ENCODE measurements around the gene EFNA5. TPM values are rescaled to one million over a fixed set of nuclear protein-coding genes. Genes with fewer than 3 reads are reported as not detected.

The EFNA5 gene
- total and polyA plus RNA-seq, 2 experiments from 2014 or later = 7.5 to 10.1 TPM

DNA sequence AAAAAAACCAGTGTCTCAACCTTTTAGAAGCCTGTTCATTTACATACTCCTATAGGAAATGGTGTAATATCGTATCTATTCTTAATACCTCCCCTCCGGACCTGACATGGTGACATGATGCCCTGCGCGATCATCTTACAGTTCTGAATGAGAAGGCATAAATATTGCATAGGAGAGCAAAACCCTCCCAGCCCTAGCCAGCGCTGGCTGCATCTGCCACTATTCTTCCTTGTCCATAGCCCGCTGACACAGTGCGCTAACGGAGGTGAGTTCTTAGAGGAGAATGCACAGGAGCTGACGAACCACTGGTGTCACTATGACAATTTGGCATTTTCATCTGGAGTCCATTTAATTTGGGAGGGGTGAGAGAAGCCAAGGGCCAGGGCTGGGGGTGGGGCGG, 290.1 kb downstream of the EFNA5 start:
- no peak for TF ChIP-seq ZNF114 (CRISPR knock-in tag; IDR thresholded peaks at IDR 0.05)
- TF ChIP-seq, protein P1, sequence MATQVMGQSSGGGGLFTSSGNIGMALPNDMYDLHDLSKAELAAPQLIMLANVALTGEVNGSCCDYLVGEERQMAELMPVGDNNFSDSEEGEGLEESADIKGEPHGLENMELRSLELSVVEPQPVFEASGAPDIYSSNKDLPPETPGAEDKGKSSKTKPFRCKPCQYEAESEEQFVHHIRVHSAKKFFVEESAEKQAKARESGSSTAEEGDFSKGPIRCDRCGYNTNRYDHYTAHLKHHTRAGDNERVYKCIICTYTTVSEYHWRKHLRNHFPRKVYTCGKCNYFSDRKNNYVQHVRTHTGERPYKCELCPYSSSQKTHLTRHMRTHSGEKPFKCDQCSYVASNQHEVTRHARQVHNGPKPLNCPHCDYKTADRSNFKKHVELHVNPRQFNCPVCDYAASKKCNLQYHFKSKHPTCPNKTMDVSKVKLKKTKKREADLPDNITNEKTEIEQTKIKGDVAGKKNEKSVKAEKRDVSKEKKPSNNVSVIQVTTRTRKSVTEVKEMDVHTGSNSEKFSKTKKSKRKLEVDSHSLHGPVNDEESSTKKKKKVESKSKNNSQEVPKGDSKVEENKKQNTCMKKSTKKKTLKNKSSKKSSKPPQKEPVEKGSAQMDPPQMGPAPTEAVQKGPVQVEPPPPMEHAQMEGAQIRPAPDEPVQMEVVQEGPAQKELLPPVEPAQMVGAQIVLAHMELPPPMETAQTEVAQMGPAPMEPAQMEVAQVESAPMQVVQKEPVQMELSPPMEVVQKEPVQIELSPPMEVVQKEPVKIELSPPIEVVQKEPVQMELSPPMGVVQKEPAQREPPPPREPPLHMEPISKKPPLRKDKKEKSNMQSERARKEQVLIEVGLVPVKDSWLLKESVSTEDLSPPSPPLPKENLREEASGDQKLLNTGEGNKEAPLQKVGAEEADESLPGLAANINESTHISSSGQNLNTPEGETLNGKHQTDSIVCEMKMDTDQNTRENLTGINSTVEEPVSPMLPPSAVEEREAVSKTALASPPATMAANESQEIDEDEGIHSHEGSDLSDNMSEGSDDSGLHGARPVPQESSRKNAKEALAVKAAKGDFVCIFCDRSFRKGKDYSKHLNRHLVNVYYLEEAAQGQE (IDR thresholded peaks at IDR 0.05; ENCODE audit: unreplicated experiment) = no peak
- TF ChIP-seq STAT1 (IDR thresholded peaks at IDR 0.05; ENCODE audit: unreplicated experiment) = no peak
- TF ChIP-seq POLR2AphosphoS5 (IDR thresholded peaks at IDR 0.05; ENCODE audit: low read depth) = no peak
- TF ChIP-seq, protein P2, sequence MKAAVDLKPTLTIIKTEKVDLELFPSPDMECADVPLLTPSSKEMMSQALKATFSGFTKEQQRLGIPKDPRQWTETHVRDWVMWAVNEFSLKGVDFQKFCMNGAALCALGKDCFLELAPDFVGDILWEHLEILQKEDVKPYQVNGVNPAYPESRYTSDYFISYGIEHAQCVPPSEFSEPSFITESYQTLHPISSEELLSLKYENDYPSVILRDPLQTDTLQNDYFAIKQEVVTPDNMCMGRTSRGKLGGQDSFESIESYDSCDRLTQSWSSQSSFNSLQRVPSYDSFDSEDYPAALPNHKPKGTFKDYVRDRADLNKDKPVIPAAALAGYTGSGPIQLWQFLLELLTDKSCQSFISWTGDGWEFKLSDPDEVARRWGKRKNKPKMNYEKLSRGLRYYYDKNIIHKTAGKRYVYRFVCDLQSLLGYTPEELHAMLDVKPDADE (IDR thresholded peaks at IDR 0.05) = no peak
- TF ChIP-seq JUNB (IDR thresholded peaks at IDR 0.05; ENCODE audit: unreplicated experiment) = no peak
- TF ChIP-seq, protein P3, sequence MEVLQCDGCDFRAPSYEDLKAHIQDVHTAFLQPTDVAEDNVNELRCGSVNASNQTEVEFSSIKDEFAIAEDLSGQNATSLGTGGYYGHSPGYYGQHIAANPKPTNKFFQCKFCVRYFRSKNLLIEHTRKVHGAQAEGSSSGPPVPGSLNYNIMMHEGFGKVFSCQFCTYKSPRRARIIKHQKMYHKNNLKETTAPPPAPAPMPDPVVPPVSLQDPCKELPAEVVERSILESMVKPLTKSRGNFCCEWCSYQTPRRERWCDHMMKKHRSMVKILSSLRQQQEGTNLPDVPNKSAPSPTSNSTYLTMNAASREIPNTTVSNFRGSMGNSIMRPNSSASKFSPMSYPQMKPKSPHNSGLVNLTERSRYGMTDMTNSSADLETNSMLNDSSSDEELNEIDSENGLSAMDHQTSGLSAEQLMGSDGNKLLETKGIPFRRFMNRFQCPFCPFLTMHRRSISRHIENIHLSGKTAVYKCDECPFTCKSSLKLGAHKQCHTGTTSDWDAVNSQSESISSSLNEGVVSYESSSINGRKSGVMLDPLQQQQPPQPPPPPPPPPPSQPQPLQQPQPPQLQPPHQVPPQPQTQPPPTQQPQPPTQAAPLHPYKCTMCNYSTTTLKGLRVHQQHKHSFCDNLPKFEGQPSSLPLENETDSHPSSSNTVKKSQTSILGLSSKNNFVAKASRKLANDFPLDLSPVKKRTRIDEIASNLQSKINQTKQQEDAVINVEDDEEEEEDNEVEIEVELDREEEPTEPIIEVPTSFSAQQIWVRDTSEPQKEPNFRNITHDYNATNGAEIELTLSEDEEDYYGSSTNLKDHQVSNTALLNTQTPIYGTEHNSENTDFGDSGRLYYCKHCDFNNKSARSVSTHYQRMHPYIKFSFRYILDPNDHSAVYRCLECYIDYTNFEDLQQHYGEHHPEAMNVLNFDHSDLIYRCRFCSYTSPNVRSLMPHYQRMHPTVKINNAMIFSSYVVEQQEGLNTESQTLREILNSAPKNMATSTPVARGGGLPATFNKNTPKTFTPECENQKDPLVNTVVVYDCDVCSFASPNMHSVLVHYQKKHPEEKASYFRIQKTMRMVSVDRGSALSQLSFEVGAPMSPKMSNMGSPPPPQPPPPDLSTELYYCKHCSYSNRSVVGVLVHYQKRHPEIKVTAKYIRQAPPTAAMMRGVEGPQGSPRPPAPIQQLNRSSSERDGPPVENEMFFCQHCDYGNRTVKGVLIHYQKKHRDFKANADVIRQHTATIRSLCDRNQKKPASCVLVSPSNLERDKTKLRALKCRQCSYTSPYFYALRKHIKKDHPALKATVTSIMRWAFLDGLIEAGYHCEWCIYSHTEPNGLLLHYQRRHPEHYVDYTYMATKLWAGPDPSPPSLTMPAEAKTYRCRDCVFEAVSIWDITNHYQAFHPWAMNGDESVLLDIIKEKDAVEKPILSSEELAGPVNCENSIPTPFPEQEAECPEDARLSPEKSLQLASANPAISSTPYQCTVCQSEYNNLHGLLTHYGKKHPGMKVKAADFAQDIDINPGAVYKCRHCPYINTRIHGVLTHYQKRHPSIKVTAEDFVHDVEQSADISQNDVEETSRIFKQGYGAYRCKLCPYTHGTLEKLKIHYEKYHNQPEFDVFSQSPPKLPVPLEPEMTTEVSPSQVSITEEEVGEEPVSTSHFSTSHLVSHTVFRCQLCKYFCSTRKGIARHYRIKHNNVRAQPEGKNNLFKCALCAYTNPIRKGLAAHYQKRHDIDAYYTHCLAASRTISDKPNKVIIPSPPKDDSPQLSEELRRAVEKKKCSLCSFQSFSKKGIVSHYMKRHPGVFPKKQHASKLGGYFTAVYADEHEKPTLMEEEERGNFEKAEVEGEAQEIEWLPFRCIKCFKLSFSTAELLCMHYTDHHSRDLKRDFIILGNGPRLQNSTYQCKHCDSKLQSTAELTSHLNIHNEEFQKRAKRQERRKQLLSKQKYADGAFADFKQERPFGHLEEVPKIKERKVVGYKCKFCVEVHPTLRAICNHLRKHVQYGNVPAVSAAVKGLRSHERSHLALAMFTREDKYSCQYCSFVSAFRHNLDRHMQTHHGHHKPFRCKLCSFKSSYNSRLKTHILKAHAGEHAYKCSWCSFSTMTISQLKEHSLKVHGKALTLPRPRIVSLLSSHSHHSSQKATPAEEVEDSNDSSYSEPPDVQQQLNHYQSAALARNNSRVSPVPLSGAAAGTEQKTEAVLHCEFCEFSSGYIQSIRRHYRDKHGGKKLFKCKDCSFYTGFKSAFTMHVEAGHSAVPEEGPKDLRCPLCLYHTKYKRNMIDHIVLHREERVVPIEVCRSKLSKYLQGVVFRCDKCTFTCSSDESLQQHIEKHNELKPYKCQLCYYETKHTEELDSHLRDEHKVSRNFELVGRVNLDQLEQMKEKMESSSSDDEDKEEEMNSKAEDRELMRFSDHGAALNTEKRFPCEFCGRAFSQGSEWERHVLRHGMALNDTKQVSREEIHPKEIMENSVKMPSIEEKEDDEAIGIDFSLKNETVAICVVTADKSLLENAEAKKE (CRISPR knock-in tag; IDR thresholded peaks at IDR 0.05) = no peak
- no peak for TF ChIP-seq CREB1 (CRISPR knock-in tag; IDR thresholded peaks at IDR 0.05; ENCODE audit: low read depth)
- TF ChIP-seq, protein P4, sequence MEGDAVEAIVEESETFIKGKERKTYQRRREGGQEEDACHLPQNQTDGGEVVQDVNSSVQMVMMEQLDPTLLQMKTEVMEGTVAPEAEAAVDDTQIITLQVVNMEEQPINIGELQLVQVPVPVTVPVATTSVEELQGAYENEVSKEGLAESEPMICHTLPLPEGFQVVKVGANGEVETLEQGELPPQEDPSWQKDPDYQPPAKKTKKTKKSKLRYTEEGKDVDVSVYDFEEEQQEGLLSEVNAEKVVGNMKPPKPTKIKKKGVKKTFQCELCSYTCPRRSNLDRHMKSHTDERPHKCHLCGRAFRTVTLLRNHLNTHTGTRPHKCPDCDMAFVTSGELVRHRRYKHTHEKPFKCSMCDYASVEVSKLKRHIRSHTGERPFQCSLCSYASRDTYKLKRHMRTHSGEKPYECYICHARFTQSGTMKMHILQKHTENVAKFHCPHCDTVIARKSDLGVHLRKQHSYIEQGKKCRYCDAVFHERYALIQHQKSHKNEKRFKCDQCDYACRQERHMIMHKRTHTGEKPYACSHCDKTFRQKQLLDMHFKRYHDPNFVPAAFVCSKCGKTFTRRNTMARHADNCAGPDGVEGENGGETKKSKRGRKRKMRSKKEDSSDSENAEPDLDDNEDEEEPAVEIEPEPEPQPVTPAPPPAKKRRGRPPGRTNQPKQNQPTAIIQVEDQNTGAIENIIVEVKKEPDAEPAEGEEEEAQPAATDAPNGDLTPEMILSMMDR (conservative IDR thresholded peaks at IDR 0.05; ENCODE audit: low read depth in 2 of 2) = no peak
- TF ChIP-seq NANOG (IDR thresholded peaks at IDR 0.05; ENCODE audit: borderline replicate concordance) = no peak
- TF ChIP-seq EZH2 (IDR thresholded peaks at IDR 0.05; ENCODE audit: low read depth, unreplicated experiment) = no peak
- no peak for TF ChIP-seq EZH2phosphoT487 (IDR thresholded peaks at IDR 0.05; ENCODE audit: unreplicated experiment)
- TF ChIP-seq ZNF331 (CRISPR knock-in tag; IDR thresholded peaks at IDR 0.05; ENCODE audit: low read depth) = no peak
- H3K27me3 Mint-ChIP-seq (ENCODE audit: insufficient read depth, low read depth, poor library complexity) = peaks cover 2% of the 10 kb centered on the region
- H3F3A ChIP-seq (replicated peaks; ENCODE audit: low read depth) = no peaks in the 10 kb centered on the region
- peaks cover 18% of the 10 kb centered on the region for H3K4me1 ChIP-seq (ENCODE audit: insufficient read depth)
- no peak overlapping the region for H3K4me3 Mint-ChIP-seq
- no peak overlapping the region for H3K27ac Mint-ChIP-seq
- ATAC-seq (no peak), DNase-seq (ENCODE audit: low spot score) (no peak)
- no peak overlapping the region for H2AFZ ChIP-seq
- H3K4me2 ChIP-seq = no peak overlapping the region
- H3K9me2 ChIP-seq (ENCODE audit: insufficient read depth) = no peaks in the 10 kb centered on the region
- no peaks in the 10 kb centered on the region for H3K27me3 ChIP-seq (ENCODE audit: insufficient read depth)
- H3K4me1 Mint-ChIP-seq = peaks cover 32% of the 10 kb centered on the region
- H3K36me3 ChIP-seq (ENCODE audit: insufficient read depth) = no peaks in the 10 kb centered on the region
- H3K79me2 ChIP-seq (replicated peaks; ENCODE audit: insufficient read depth) = no peaks in the 10 kb centered on the region
- no peaks in the 10 kb centered on the region for H3K9me3 Mint-ChIP-seq
- H3K27ac ChIP-seq (ENCODE audit: low read depth) = no peak overlapping the region
- no peaks in the 10 kb centered on the region for H3K36me3 Mint-ChIP-seq (ENCODE audit: low read depth)
- H3K4me3 ChIP-seq = no peak overlapping the region
- no peaks in the 10 kb centered on the region; the same call in 1 of the 2 replicates for H4K20me1 ChIP-seq (replicated peaks; ENCODE audit: insufficient read depth)
